H1 (cell line): Measurements from ENCODE around the gene SYNGR4. TPM values are rescaled to one million over a fixed set of nuclear protein-coding genes. Genes with fewer than 3 reads are reported as not detected.

ENCODE experiments used
- polyA plus RNA-seq, 7 experiments: library from polyadenylated mRNA; depleted of rRNA in 3 of 7; stranded (reverse) in 5 of 7; unstranded in 2 of 7; fragments of >200 nt in 5 of 7; fragments of 200-250 nt in 2 of 7; gene quantifications; 1 replicate in 5 of 7; 2 replicates in 1 of 7; 4 replicates in 1 of 7; pipeline versions ENCODE4 v1.2.1 to v1.2.3, GENCODE V29; 2011 to 2013; ENCODE audit warnings: missing spikeins in 2 of 7, mixed read lengths in 2 of 7
- total RNA-seq: library from RNA; stranded (reverse); fragmentation: NEBNext Ultra II Directional; extraction: Animal tissue kit (Norgen Biotek cat#: 25700); gene quantifications from 2 replicates; pipeline ENCODE4 v1.2.1, GENCODE V29; 2021

The SYNGR4 gene
- total and polyA plus RNA-seq, 2 of the 8 experiments (the other 6 are each of a cell fraction or from before 2014, with no cell fraction given): 0.41 TPM; not detected in 1

Other genes starting within 250 kb of the SYNGR4 start
- gene LIG1, start 194.0 kb upstream of the SYNGR4 start, total RNA-seq: 97.7 and 113 TPM in 2 replicates
- gene LIG1, start 194.0 kb upstream of the SYNGR4 start, polyA plus RNA-seq (2011; rRNA removed): 67.6 and 87.0 TPM in 2 replicates
- gene ZSWIM9, start 193.7 kb upstream of the SYNGR4 start, total RNA-seq: 10.1 and 10.4 TPM in 2 replicates
- 1.5 and 3.8 TPM in 2 replicates for gene ZSWIM9, start 193.7 kb upstream of the SYNGR4 start, polyA plus RNA-seq (2011; rRNA removed)
- gene CARD8, start 108.5 kb upstream of the SYNGR4 start, total RNA-seq: 24.4 and 26.2 TPM in 2 replicates
- 8.9 and 11.7 TPM in 2 replicates for gene CARD8, start 108.5 kb upstream of the SYNGR4 start, polyA plus RNA-seq (2011; rRNA removed)
- 19.2 TPM in 2 replicates for gene ZNF114, start 94.3 kb upstream of the SYNGR4 start, total RNA-seq
- 7.3 and 8.2 TPM in 2 replicates for gene ZNF114, start 94.3 kb upstream of the SYNGR4 start, polyA plus RNA-seq (2011; rRNA removed)
- gene EMP3, start 38.8 kb upstream of the SYNGR4 start, total RNA-seq: 18.4 and 20.9 TPM in 2 replicates
- 65.9 and 87.8 TPM in 2 replicates for gene EMP3, start 38.8 kb upstream of the SYNGR4 start, polyA plus RNA-seq (2011; rRNA removed)
- gene TMEM143, start 427 bp upstream of the SYNGR4 start, total RNA-seq: 14.2 and 14.7 TPM in 2 replicates
- 19.1 and 26.7 TPM in 2 replicates for gene TMEM143, start 427 bp upstream of the SYNGR4 start, polyA plus RNA-seq (2011; rRNA removed)
- gene KDELR1, start 27.2 kb downstream of the SYNGR4 start, total RNA-seq: 224 and 225 TPM in 2 replicates
- 231 and 249 TPM in 2 replicates for gene KDELR1, start 27.2 kb downstream of the SYNGR4 start, polyA plus RNA-seq (2011; rRNA removed)
- 11.0 and 12.4 TPM in 2 replicates for gene GRIN2D, start 29.3 kb downstream of the SYNGR4 start, total RNA-seq
- gene GRIN2D, start 29.3 kb downstream of the SYNGR4 start, polyA plus RNA-seq (2011; rRNA removed): 2.2 and 4.9 TPM in 2 replicates
- 61.9 and 64.9 TPM in 2 replicates for gene GRWD1, start 81.6 kb downstream of the SYNGR4 start, total RNA-seq
- 36.9 and 46.4 TPM in 2 replicates for gene GRWD1, start 81.6 kb downstream of the SYNGR4 start, polyA plus RNA-seq (2011; rRNA removed)
- 0.89 and 1.0 TPM in 2 replicates for gene KCNJ14, start 91.2 kb downstream of the SYNGR4 start, total RNA-seq
- gene KCNJ14, start 91.2 kb downstream of the SYNGR4 start, polyA plus RNA-seq (2011; rRNA removed): 0.45 and 0.61 TPM in 2 replicates
- 67.7 and 71.4 TPM in 2 replicates for gene CYTH2, start 105.0 kb downstream of the SYNGR4 start, total RNA-seq
- 43.7 and 62.5 TPM in 2 replicates for gene CYTH2, start 105.0 kb downstream of the SYNGR4 start, polyA plus RNA-seq (2011; rRNA removed)
- 12.4 and 13.6 TPM in 2 replicates for gene LMTK3, start 147.5 kb downstream of the SYNGR4 start, total RNA-seq
- gene LMTK3, start 147.5 kb downstream of the SYNGR4 start, polyA plus RNA-seq (2011; rRNA removed): 2.7 and 7.3 TPM in 2 replicates
- 0.99 and 1.5 TPM in 2 replicates for gene SULT2B1, start 187.8 kb downstream of the SYNGR4 start, total RNA-seq
- gene SULT2B1, start 187.8 kb downstream of the SYNGR4 start, polyA plus RNA-seq (2011; rRNA removed): 2.6 and 3.8 TPM in 2 replicates
- not detected in 2 replicates for gene SPACA4, start 242.4 kb downstream of the SYNGR4 start, total RNA-seq
- gene SPACA4, start 242.4 kb downstream of the SYNGR4 start, polyA plus RNA-seq (2011; rRNA removed): not detected in 2 replicates